ENCODE measurements around the gene TECPR1. TPM values are rescaled to one million over a fixed set of nuclear protein-coding genes. Genes with fewer than 3 reads are reported as not detected.

The TECPR1 gene
- total RNA-seq, 1 donor from 2014 or later: 174 TPM

GRCh38 chr7:98171449-98171848 lies 80.6 kb downstream of the TECPR1 start:
- Mint-ChIP-seq H3K4me1 (ENCODE audit: low read depth, unreplicated experiment) (no peaks in the 10 kb centered on the region), H3K4me3 (ENCODE audit: unreplicated experiment) (no peak overlapping the region), H3K27me3 (ENCODE audit: unreplicated experiment) (no peaks in the 10 kb centered on the region), H3K36me3 (ENCODE audit: unreplicated experiment) (no peaks in the 10 kb centered on the region), H3K9me3 (ENCODE audit: unreplicated experiment) (no peaks in the 10 kb centered on the region), H3K27ac (ENCODE audit: unreplicated experiment) (no peak overlapping the region)
- TF ChIP-seq, protein P1, sequence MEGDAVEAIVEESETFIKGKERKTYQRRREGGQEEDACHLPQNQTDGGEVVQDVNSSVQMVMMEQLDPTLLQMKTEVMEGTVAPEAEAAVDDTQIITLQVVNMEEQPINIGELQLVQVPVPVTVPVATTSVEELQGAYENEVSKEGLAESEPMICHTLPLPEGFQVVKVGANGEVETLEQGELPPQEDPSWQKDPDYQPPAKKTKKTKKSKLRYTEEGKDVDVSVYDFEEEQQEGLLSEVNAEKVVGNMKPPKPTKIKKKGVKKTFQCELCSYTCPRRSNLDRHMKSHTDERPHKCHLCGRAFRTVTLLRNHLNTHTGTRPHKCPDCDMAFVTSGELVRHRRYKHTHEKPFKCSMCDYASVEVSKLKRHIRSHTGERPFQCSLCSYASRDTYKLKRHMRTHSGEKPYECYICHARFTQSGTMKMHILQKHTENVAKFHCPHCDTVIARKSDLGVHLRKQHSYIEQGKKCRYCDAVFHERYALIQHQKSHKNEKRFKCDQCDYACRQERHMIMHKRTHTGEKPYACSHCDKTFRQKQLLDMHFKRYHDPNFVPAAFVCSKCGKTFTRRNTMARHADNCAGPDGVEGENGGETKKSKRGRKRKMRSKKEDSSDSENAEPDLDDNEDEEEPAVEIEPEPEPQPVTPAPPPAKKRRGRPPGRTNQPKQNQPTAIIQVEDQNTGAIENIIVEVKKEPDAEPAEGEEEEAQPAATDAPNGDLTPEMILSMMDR (IDR thresholded peaks at IDR 0.05; ENCODE audit: partially characterized antibody, unreplicated experiment): no peak
- DNase-seq: no peak

- Mint-ChIP-seq H3K9me3 (ENCODE audit: unreplicated experiment) (no peaks in the 10 kb centered on the region), H3K36me3 (ENCODE audit: unreplicated experiment) (no peaks in the 10 kb centered on the region), H3K4me1 (ENCODE audit: low read depth, unreplicated experiment) (no peaks in the 10 kb centered on the region), H3K27ac (ENCODE audit: unreplicated experiment) (no peak overlapping the region), H3K4me3 (ENCODE audit: unreplicated experiment) (no peak overlapping the region), H3K27me3 (ENCODE audit: unreplicated experiment) (no peaks in the 10 kb centered on the region)
- no peak for DNase-seq
- TF ChIP-seq, protein P1 (IDR thresholded peaks at IDR 0.05; ENCODE audit: partially characterized antibody, unreplicated experiment): no peak
These were observed 81.1 kb downstream of the TECPR1 start for GRCh38 chr7:98170966-98171365.

GRCh38 chr7:98168904-98169621 lies 83.0 kb downstream of the TECPR1 start:
- TF ChIP-seq, protein P1 (IDR thresholded peaks at IDR 0.05; ENCODE audit: partially characterized antibody, unreplicated experiment): no peak
- no peak for DNase-seq
- Mint-ChIP-seq H3K4me1 (ENCODE audit: low read depth, unreplicated experiment) (no peaks in the 10 kb centered on the region), H3K36me3 (ENCODE audit: unreplicated experiment) (no peaks in the 10 kb centered on the region), H3K4me3 (ENCODE audit: unreplicated experiment) (no peak overlapping the region), H3K27me3 (ENCODE audit: unreplicated experiment) (no peaks in the 10 kb centered on the region), H3K9me3 (ENCODE audit: unreplicated experiment) (no peaks in the 10 kb centered on the region), H3K27ac (ENCODE audit: unreplicated experiment) (no peak overlapping the region)

GRCh38 chr7:98168181-98168903 lies 83.7 kb downstream of the TECPR1 start:
- no peaks in the 10 kb centered on the region for H3K4me1 Mint-ChIP-seq (ENCODE audit: low read depth, unreplicated experiment)
- TF ChIP-seq, protein P1 (IDR thresholded peaks at IDR 0.05; ENCODE audit: partially characterized antibody, unreplicated experiment): no peak
- no peak overlapping the region for H3K4me3 Mint-ChIP-seq (ENCODE audit: unreplicated experiment)
- no peaks in the 10 kb centered on the region for H3K36me3 Mint-ChIP-seq (ENCODE audit: unreplicated experiment)
- no peak overlapping the region for H3K27ac Mint-ChIP-seq (ENCODE audit: unreplicated experiment)
- no peaks in the 10 kb centered on the region for H3K27me3 Mint-ChIP-seq (ENCODE audit: unreplicated experiment)
- no peak for DNase-seq
- no peaks in the 10 kb centered on the region for H3K9me3 Mint-ChIP-seq (ENCODE audit: unreplicated experiment)

- no peak for DNase-seq
- Mint-ChIP-seq H3K27ac (ENCODE audit: unreplicated experiment) (no peak overlapping the region), H3K27me3 (ENCODE audit: unreplicated experiment) (no peaks in the 10 kb centered on the region), H3K9me3 (ENCODE audit: unreplicated experiment) (no peaks in the 10 kb centered on the region), H3K4me1 (ENCODE audit: low read depth, unreplicated experiment) (no peaks in the 10 kb centered on the region), H3K4me3 (ENCODE audit: unreplicated experiment) (no peak overlapping the region), H3K36me3 (ENCODE audit: unreplicated experiment) (no peaks in the 10 kb centered on the region)
- TF ChIP-seq, protein P1 (IDR thresholded peaks at IDR 0.05; ENCODE audit: partially characterized antibody, unreplicated experiment): no peak
These were observed 84.4 kb downstream of the TECPR1 start for GRCh38 chr7:98167653-98168052.

All from glutamatergic neuron (in vitro differentiated cells).